Right lobe of liver (tissue), 6 donors: ENCODE results near the gene MAFB. TPM values are rescaled to one million over a fixed set of nuclear protein-coding genes. Genes with fewer than 3 reads are reported as not detected.

Experiments used
- ATAC-seq, 4 donors: fragments of 200-7000 bp; cut with Tn5 transposase; one replicate each; pipeline ENCODE4 v1.9.1; 2020; ENCODE audit warnings: mild to moderate bottlenecking in 4 of 4, moderate library complexity in 4 of 4
- DNase-seq, 3 donors: peaks; one replicate each; pipeline ENCODE4 v3.0.0-alpha.2; 2020
- H3K27ac ChIP-seq, 3 donors: fragments of 200-600 bp; one replicate each; pipeline ENCODE4 v1.8.0; 2022
- H3K27me3 ChIP-seq, 2 donors: fragments of 200-600 bp; one replicate each; pipeline ENCODE4 v1.8.0; 2022
- H3K36me3 ChIP-seq, 4 donors: fragments of 200-600 bp; sonication (generic) in 1 of 4; one replicate each; pipeline versions ENCODE4 v1.5.1 to v1.8.0; 2017 to 2022; ENCODE audit warnings: control low read depth in 1 of 4
- H3K4me1 ChIP-seq, 4 donors: fragments of 200-600 bp; sonication (generic) in 1 of 4; one replicate each; pipeline versions ENCODE4 v1.5.1 to v1.8.0; 2017 to 2022; ENCODE audit warnings: control low read depth in 1 of 4
- H3K4me3 ChIP-seq, 3 donors: fragments of 200-600 bp; one replicate each; pipeline ENCODE4 v1.8.0; 2022
- H3K9me3 ChIP-seq, 4 donors: fragments of 200-600 bp; sonication (generic) in 1 of 4; one replicate each; pipeline versions ENCODE4 v1.5.1 to v1.8.0; 2017 to 2022; ENCODE audit warnings: control low read depth in 1 of 4
- CTCF ChIP-seq, 4 donors: fragments of 200-600 bp in 3 of 4; fragments of 450-650 bp in 1 of 4; IDR thresholded peaks; one replicate each; pipeline versions ENCODE4 v1.5.1 to v1.8.0; 2016 to 2022; ENCODE audit warnings: antibody characterized with exemption in 4 of 4, mild to moderate bottlenecking in 2 of 4
- POLR2A ChIP-seq: fragments of 450-650 bp; IDR thresholded peaks from one replicate; pipeline ENCODE4 v1.6.1; 2017; ENCODE audit warnings: antibody characterized with exemption, mild to moderate bottlenecking
- WGBS: methylation state at CpG from one replicate; pipeline ENCODE4 v1.1.6; 2018; ENCODE audit warnings: low coverage, low lambda C conversion rate; ENCODE audit not compliant: insufficient coverage; ENCODE audit errors: missing lambda C conversion rate; 5-methylcytosine and 5-hydroxymethylcytosine counted together
- intact Hi-C, 2 donors: fragments of 100-400 bp; cut with DNase I; formaldehyde crosslinking; loops; one replicate each; pipeline versions ENCODE4 v1.11.2 to v1.14.1; 2022
- total RNA-seq, 6 experiments: library from RNA; depleted of rRNA in 2 of 6; stranded (reverse); fragments of >200 nt in 2 of 6; fragmentation: NEBNext Ultra II Directional in 3 of 6; extraction: Animal tissue kit (Norgen Biotek cat#: 25700) in 3 of 6; gene quantifications; one replicate each; pipeline versions ENCODE4 v1.1.0 to v1.2.4, GENCODE V29; 2016 to 2023
- donor health status: DM: no; HTN: yes; CAD: no.
- donor health status: DM: no; HTN: no; CAD: no.
- donor health status: DM: no; HTN: no; CAD: no.
- donor health status: DM: no; HTN: yes; CAD: no.
- donor health status: DM: no; HTN: yes; CAD: no.

MAFB gene
- total RNA-seq, 6 experiments from 2014 or later: 16.6 to 32.3 (median 22.5) TPM

GRCh38 chr20:40702504-40702903, 13.5 kb upstream of the MAFB start:
- WGBS: 50% methylated on average over 4 of the region's 4 CpGs

GRCh38 chr20:40698744-40699143, 9.7 kb upstream of the MAFB start:
- DNase-seq: no peak
- no peaks in the 10 kb centered on the region for H3K4me1 ChIP-seq
- H3K9me3 ChIP-seq: no peaks in the 10 kb centered on the region
- H3K36me3 ChIP-seq: no peaks in the 10 kb centered on the region
- intact Hi-C loops: loop anchor here in 1 of 2 donors (10.0 kb wide), 1 partner anchor 434 kb away; no protein-coding TSS in a partner anchor
- no peak for ATAC-seq
- no peak overlapping the region for H3K27ac ChIP-seq
- TF ChIP-seq POLR2A: no peak
- no peak for TF ChIP-seq CTCF (IDR thresholded peaks at IDR 0.05)
- H3K27me3 ChIP-seq: no peaks in the 10 kb centered on the region
- no peak overlapping the region for H3K4me3 ChIP-seq

More at GRCh38 chr20:40702504-40702903, 13.5 kb upstream of the MAFB start:
- Histone ChIP-seq H3K4me1 (no peaks in the 10 kb centered on the region), H3K27me3 (no peaks in the 10 kb centered on the region), H3K4me3 (no peak overlapping the region), H3K36me3 (no peaks in the 10 kb centered on the region), H3K9me3 (no peaks in the 10 kb centered on the region), H3K27ac (no peak overlapping the region)
- no peak for TF ChIP-seq CTCF (IDR thresholded peaks at IDR 0.05)
- TF ChIP-seq POLR2A: no peak
- no peak for ATAC-seq
- no peak for DNase-seq
- intact Hi-C loops: no loop called here

- no peaks in the 10 kb centered on the region for H3K27me3 ChIP-seq
- intact Hi-C loops: loop anchor here in 1 of 2 donors (10.0 kb wide), 1 partner anchor 433 kb away; no protein-coding TSS in a partner anchor
- H3K4me1 ChIP-seq: no peaks in the 10 kb centered on the region
- WGBS: 80% methylated on average over 1 of the region's 1 CpG
- DNase-seq (no peak), ATAC-seq (no peak)
- H3K9me3 ChIP-seq: no peaks in the 10 kb centered on the region
- no peak for TF ChIP-seq CTCF (IDR thresholded peaks at IDR 0.05)
- TF ChIP-seq POLR2A: no peak
- no peak overlapping the region for H3K4me3 ChIP-seq
- no peaks in the 10 kb centered on the region for H3K36me3 ChIP-seq
- no peak overlapping the region for H3K27ac ChIP-seq
Observed at GRCh38 chr20:40698281-40698680, 9.2 kb upstream of the MAFB start.

- no peak for TF ChIP-seq POLR2A
- no peak for TF ChIP-seq CTCF (IDR thresholded peaks at IDR 0.05)
- no peak overlapping the region for H3K4me3 ChIP-seq
- H3K4me1 ChIP-seq: no peaks in the 10 kb centered on the region
- ATAC-seq (peak; percentile 21 to 50 (median 25)), DNase-seq (no peak)
- no peaks in the 10 kb centered on the region for H3K27me3 ChIP-seq
- intact Hi-C loops: loop anchor here in 1 of 2 donors (10.0 kb wide), 1 partner anchor 433 kb away; no protein-coding TSS in a partner anchor
- WGBS: 40% methylated on average over 5 of the region's 5 CpGs
- H3K27ac ChIP-seq: no peak overlapping the region
- H3K36me3 ChIP-seq: no peaks in the 10 kb centered on the region
- H3K9me3 ChIP-seq: no peaks in the 10 kb centered on the region
Observed at GRCh38 chr20:40697541-40697940, 8.5 kb upstream of the MAFB start.

- Histone ChIP-seq H3K27ac (no peak overlapping the region), H3K9me3 (no peaks in the 10 kb centered on the region), H3K4me1 (peaks cover 0 to 4% (median 0%) of the 10 kb centered on the region in 4 donors), H3K36me3 (no peaks in the 10 kb centered on the region), H3K27me3 (no peaks in the 10 kb centered on the region), H3K4me3 (no peak overlapping the region)
- no peak for DNase-seq
- no peak for TF ChIP-seq POLR2A
- TF ChIP-seq CTCF (IDR thresholded peaks at IDR 0.05): no peak
- intact Hi-C loops: loop anchor here in 1 of 2 donors (10.0 kb wide), 1 partner anchor 430 kb away; no protein-coding TSS in a partner anchor
- no peak for ATAC-seq
Observed at GRCh38 chr20:40695214-40695613, 6.2 kb upstream of the MAFB start.
